Omental fat pad (tissue), 4 donors: ENCODE measurements around the gene CUX1. TPM values are rescaled to one million over a fixed set of nuclear protein-coding genes. Genes with fewer than 3 reads are reported as not detected.

Experiments
- ATAC-seq: fragments of 150-250 bp; one replicate; pipeline ENCODE4 v1.9.1; 2016; ENCODE audit warnings: mild to moderate bottlenecking, moderate library complexity; ENCODE audit not compliant: low FRiP score
- DNase-seq: peaks from one replicate; pipeline ENCODE4 v3.0.0-alpha.2; 2019; ENCODE audit warnings: low spot score
- total RNA-seq, 4 donors: library from RNA; depleted of rRNA; stranded (reverse); fragments of >200 nt; gene quantifications; one replicate each; pipeline ENCODE4 v1.1.0, GENCODE V29; 2016
- TF ChIP-seq, protein P1 (sequence below), 3 donors: fragments of 450-650 bp; IDR thresholded peaks; one replicate each; pipeline ENCODE4 v1.5.1; 2016 to 2017; ENCODE audit warnings: antibody characterized with exemption in 3 of 3, mild to moderate bottlenecking in 3 of 3, moderate library complexity in 2 of 3

Gene CUX1
- total RNA-seq, 4 donors from 2014 or later: 67.6 to 141 (median 75.7) TPM

GRCh38 chr7:102303669-102304422 is 486.4 kb downstream of the CUX1 start:
- TF ChIP-seq, protein P1, sequence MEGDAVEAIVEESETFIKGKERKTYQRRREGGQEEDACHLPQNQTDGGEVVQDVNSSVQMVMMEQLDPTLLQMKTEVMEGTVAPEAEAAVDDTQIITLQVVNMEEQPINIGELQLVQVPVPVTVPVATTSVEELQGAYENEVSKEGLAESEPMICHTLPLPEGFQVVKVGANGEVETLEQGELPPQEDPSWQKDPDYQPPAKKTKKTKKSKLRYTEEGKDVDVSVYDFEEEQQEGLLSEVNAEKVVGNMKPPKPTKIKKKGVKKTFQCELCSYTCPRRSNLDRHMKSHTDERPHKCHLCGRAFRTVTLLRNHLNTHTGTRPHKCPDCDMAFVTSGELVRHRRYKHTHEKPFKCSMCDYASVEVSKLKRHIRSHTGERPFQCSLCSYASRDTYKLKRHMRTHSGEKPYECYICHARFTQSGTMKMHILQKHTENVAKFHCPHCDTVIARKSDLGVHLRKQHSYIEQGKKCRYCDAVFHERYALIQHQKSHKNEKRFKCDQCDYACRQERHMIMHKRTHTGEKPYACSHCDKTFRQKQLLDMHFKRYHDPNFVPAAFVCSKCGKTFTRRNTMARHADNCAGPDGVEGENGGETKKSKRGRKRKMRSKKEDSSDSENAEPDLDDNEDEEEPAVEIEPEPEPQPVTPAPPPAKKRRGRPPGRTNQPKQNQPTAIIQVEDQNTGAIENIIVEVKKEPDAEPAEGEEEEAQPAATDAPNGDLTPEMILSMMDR (IDR thresholded peaks at IDR 0.05): no peak
- ATAC-seq (no peak), DNase-seq (no peak)

GRCh38 chr7:102304668-102305067 is 487.2 kb downstream of the CUX1 start:
- no peak for DNase-seq
- no peak for ATAC-seq
- TF ChIP-seq, protein P1 (IDR thresholded peaks at IDR 0.05): no peak

DNA sequence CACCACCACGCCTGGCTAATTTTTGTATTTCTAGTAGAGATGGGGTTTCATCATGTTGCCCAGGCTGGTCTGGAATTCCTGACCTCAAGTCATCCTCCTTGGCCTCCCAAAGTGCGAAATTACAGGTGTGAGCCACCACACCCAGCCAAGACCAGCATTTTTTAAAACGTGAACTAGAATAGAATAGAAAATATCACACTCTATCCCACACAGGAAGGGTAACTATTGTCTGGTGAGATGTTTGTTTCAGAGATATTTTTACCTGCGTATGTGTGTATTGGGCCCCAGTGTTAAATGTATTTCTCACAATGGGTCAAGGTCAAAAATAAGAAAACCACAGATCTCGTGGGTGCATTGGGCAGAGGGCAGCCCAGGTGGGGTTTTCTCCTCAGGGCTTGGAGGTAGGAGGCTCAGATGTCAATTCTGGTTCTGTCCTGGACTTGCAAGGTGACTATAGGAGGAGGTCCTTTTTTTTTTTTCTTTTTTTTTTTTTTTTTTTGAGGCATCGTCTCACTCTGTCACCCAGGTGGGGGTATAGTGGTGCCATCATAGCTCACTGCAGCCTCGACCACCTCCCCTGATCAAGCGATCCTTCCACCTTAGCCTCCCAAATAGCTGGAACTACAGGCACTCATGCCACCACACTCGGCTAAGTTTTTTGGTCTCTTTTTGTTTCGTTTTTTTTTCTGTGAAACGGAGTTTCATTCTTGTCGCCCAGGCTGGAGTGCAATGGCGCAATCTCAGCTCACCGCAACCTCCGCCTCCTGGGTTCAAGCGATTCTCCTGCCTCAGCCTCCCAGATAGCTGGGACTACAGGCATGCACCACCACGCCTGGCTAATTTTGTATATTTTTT is 488.2 kb downstream of the CUX1 start:
- no peak for ATAC-seq
- DNase-seq: no peak
- TF ChIP-seq, protein P1 (IDR thresholded peaks at IDR 0.05): no peak

DNA sequence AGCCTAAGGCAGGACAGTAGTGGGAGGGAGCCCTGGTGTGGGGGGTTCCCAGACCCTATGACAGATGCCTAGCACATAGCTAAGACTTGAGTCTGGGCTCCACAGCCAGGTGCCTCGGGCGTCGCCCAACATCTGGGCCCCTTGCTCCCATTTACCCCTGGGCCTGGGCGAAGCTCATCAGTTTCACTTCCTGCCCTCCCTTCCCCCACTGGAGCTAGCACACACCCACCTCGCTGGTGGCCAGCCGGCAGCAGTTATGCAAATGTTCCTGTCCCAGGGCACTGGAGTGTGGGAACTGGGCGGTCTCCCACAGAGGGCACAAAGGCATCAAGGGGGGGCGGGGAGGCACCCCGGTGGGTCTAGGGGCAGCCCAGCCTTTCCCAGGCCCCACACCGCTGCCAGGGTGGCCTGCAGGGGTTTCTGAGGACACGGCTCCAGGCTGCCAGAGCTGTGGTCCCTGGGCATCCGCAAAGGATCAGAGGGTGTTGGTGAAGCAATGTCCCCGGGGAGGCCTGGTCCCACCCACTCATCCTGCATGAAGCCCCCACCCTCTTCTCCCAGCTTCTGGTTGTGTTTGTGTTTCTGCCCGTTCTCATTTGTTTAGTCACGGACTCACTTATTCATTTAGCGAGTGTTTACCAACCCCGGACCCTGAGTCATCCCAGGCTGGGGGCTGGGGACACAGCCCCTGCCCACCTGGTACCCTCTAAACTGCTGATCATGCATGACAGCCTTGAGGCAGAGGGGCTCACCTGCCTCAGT is 489.7 kb downstream of the CUX1 start:
- TF ChIP-seq, protein P1 (IDR thresholded peaks at IDR 0.05): no peak
- DNase-seq (no peak), ATAC-seq (no peak)

GRCh38 chr7:102310414-102310815 is 493.0 kb downstream of the CUX1 start:
- ATAC-seq: no peak
- no peak for DNase-seq
- TF ChIP-seq, protein P1 (IDR thresholded peaks at IDR 0.05): no peak

- TF ChIP-seq, protein P1 (IDR thresholded peaks at IDR 0.05): no peak
- DNase-seq (no peak), ATAC-seq (no peak)
Measured at GRCh38 chr7:102312317-102312716, 494.9 kb downstream of the CUX1 start.
